HCT116 (cell line): ENCODE results near the gene ERRFI1.

Source experiments
- CEBPB ChIP-seq: IDR thresholded peaks from 2 replicates; pipeline ENCODE4 v1.6.1; 2012; ENCODE audit warnings: low read depth
- EZH2phosphoT487 ChIP-seq: fragments of 200-600 bp; IDR thresholded peaks from 2 replicates; pipeline ENCODE4 v1.6.1; 2018; ENCODE audit warnings: antibody characterized with exemption, borderline replicate concordance
- FOSL1 ChIP-seq: IDR thresholded peaks from 2 replicates; pipeline ENCODE4 v1.6.1; 2012; ENCODE audit warnings: low read depth
- JUND ChIP-seq: IDR thresholded peaks from 2 replicates; pipeline ENCODE4 v1.6.1; 2012
- POLR2A ChIP-seq: IDR thresholded peaks from 2 replicates; pipeline ENCODE4 v1.7.0; 2011; ENCODE audit warnings: borderline replicate concordance; ENCODE audit not compliant: insufficient read depth, insufficient read length; ENCODE audit errors: extremely low read depth
- YY1 ChIP-seq: IDR thresholded peaks from 2 replicates; pipeline ENCODE4 v1.6.1; 2011; ENCODE audit warnings: low read length, low read depth, moderate library complexity, mild to moderate bottlenecking; ENCODE audit not compliant: insufficient replicate concordance; ENCODE audit errors: extremely low read depth
- TF ChIP-seq, protein P1 (sequence below): IDR thresholded peaks from 2 replicates; pipeline ENCODE4 v1.6.1; 2012; ENCODE audit warnings: low read depth
- TF ChIP-seq, protein P2 (sequence below), 3 experiments: fragments of 200-600 bp in 1 of 3; sonication (generic) in 1 of 3; IDR thresholded peaks in 2 of 3; conservative IDR thresholded peaks in 1 of 3; 2 replicates each; pipeline ENCODE4 v1.5.1; 2012 to 2017; ENCODE audit warnings: low read depth in 2 of 3, low read length in 2 of 3, antibody characterized with exemption in 1 of 3, borderline replicate concordance in 1 of 3, control low read depth in 1 of 3, mild to moderate bottlenecking in 1 of 3, mixed read lengths in 1 of 3, mixed run types in 1 of 3, moderate library complexity in 1 of 3; ENCODE audit not compliant: insufficient read depth in 1 of 3

DNA sequence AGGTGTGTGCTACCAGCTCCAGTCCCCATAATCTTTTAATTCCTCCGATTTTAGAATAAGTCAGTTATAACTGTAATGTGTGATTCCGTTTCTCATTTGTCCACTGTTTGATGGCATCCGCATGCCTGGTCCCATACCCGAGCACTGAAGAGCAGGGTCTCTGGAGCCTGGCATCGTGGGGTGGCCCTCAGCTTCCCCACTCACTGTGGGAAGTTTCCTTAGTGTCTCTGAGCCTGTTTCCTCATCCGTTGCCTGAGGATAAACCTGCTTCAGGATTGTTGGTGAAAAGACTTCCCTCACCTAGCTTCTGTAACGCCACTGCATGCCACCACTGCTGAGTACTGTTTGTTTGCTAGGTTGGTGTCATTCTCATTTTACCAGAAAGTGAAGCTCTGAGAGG lies 45.1 kb downstream of the ERRFI1 start:
- no peak for TF ChIP-seq POLR2A
- TF ChIP-seq, protein P1, sequence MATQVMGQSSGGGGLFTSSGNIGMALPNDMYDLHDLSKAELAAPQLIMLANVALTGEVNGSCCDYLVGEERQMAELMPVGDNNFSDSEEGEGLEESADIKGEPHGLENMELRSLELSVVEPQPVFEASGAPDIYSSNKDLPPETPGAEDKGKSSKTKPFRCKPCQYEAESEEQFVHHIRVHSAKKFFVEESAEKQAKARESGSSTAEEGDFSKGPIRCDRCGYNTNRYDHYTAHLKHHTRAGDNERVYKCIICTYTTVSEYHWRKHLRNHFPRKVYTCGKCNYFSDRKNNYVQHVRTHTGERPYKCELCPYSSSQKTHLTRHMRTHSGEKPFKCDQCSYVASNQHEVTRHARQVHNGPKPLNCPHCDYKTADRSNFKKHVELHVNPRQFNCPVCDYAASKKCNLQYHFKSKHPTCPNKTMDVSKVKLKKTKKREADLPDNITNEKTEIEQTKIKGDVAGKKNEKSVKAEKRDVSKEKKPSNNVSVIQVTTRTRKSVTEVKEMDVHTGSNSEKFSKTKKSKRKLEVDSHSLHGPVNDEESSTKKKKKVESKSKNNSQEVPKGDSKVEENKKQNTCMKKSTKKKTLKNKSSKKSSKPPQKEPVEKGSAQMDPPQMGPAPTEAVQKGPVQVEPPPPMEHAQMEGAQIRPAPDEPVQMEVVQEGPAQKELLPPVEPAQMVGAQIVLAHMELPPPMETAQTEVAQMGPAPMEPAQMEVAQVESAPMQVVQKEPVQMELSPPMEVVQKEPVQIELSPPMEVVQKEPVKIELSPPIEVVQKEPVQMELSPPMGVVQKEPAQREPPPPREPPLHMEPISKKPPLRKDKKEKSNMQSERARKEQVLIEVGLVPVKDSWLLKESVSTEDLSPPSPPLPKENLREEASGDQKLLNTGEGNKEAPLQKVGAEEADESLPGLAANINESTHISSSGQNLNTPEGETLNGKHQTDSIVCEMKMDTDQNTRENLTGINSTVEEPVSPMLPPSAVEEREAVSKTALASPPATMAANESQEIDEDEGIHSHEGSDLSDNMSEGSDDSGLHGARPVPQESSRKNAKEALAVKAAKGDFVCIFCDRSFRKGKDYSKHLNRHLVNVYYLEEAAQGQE, result no peak
- TF ChIP-seq EZH2phosphoT487, result no peak
- TF ChIP-seq, protein P2, sequence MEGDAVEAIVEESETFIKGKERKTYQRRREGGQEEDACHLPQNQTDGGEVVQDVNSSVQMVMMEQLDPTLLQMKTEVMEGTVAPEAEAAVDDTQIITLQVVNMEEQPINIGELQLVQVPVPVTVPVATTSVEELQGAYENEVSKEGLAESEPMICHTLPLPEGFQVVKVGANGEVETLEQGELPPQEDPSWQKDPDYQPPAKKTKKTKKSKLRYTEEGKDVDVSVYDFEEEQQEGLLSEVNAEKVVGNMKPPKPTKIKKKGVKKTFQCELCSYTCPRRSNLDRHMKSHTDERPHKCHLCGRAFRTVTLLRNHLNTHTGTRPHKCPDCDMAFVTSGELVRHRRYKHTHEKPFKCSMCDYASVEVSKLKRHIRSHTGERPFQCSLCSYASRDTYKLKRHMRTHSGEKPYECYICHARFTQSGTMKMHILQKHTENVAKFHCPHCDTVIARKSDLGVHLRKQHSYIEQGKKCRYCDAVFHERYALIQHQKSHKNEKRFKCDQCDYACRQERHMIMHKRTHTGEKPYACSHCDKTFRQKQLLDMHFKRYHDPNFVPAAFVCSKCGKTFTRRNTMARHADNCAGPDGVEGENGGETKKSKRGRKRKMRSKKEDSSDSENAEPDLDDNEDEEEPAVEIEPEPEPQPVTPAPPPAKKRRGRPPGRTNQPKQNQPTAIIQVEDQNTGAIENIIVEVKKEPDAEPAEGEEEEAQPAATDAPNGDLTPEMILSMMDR (IDR thresholded peaks at IDR 0.05 in 2 of 3, conservative IDR thresholded peaks at IDR 0.05 in 1 of 3; ENCODE audit: borderline replicate concordance in 1 of 3, insufficient read depth in 1 of 3, low read depth in 2 of 3, low read length in 2 of 3), result no peak
- no peak for TF ChIP-seq CEBPB
- no peak for TF ChIP-seq YY1
- no peak for TF ChIP-seq FOSL1
- no peak for TF ChIP-seq JUND
